H1 (cell line): ENCODE results near the gene PRRX2. TPM values are rescaled to one million over a fixed set of nuclear protein-coding genes. Genes with fewer than 3 reads are reported as not detected.
"Not testable (repeated sequence)": the region's sequence is repeated elsewhere in the genome, so short reads cannot be mapped to it uniquely, and the experiment has no call there.

Experiments used
- CTCF ChIA-PET: fragments of 300-600 bp; sonication (Branson Sonifier 250); formaldehyde crosslinking; loops from one replicate; lab custom pipeline; 2021; ENCODE audit not compliant: partially characterized antibody; lab: Charles Lee
- POLR2A ChIA-PET: fragments of 300-600 bp; sonication (Branson Sonifier 250); formaldehyde crosslinking; loops from one replicate; lab custom pipeline; 2021; ENCODE audit warnings: inconsistent platforms; ENCODE audit not compliant: partially characterized antibody; lab: Charles Lee
- DNase-seq, 2 experiments: peaks; one replicate each; pipeline versions ENCODE4 v3.0.0 to v3.0.0-alpha.2; 2010 to 2022; ENCODE audit warnings: low spot score in 2 of 2, low read depth in 1 of 2, mixed read lengths in 1 of 2
- FAIRE-seq: peaks from 2 replicates; lab custom pipeline; 2011; peaks lifted over from hg19 to GRCh38; lab: Jason Lieb, UNC
- H2AFZ ChIP-seq: 2 replicates; pipeline ENCODE4 v1.8.1; 2012; ENCODE audit warnings: low read length, inconsistent platforms
- H2AK5ac ChIP-seq: 2 replicates; pipeline ENCODE4 v1.6.1; 2013; ENCODE audit warnings: low read depth, low read length
- H2BK120ac ChIP-seq: replicated peaks from 2 replicates; pipeline ENCODE3; 2013; ENCODE audit warnings: low read depth, low read length, inconsistent platforms
- H2BK12ac ChIP-seq: 2 replicates; pipeline ENCODE4 v1.6.1; 2013; ENCODE audit warnings: low read depth, low read length
- H2BK15ac ChIP-seq: 2 replicates; pipeline ENCODE4 v1.6.1; 2013; ENCODE audit warnings: low read length
- H2BK20ac ChIP-seq: 2 replicates; pipeline ENCODE4 v1.6.1; 2013; ENCODE audit warnings: low read length
- H2BK5ac ChIP-seq: 2 replicates; pipeline ENCODE4 v1.6.1; 2013; ENCODE audit warnings: low read depth, low read length
- H3K14ac ChIP-seq: 2 replicates; pipeline ENCODE4 v1.6.1; 2013; ENCODE audit warnings: inconsistent platforms; ENCODE audit not compliant: insufficient read length
- H3K18ac ChIP-seq: 2 replicates; pipeline ENCODE4 v1.6.1; 2013; ENCODE audit warnings: low read length; ENCODE audit errors: extremely low read depth
- H3K23ac ChIP-seq: 2 replicates; pipeline ENCODE4 v1.6.1; 2013; ENCODE audit warnings: inconsistent platforms; ENCODE audit not compliant: insufficient read length
- H3K23me2 ChIP-seq: 2 replicates; pipeline ENCODE4 v1.6.1; 2013; ENCODE audit warnings: low read depth, low read length
- H3K27ac ChIP-seq: 2 replicates; pipeline ENCODE4 v1.6.1; 2011; ENCODE audit warnings: low read depth, low read length, inconsistent platforms
- H3K27me3 ChIP-seq, 4 experiments: replicated peaks in 1 of 4; 1 replicate in 1 of 4; 2 replicates in 3 of 4; pipeline versions ENCODE4 v1.6.1 to v1.8.1; 2011 to 2013; ENCODE audit warnings: low read length in 3 of 4, mild to moderate bottlenecking in 3 of 4, inconsistent platforms in 2 of 4, mixed read lengths in 2 of 4, moderate library complexity in 1 of 4; ENCODE audit not compliant: control insufficient read depth in 3 of 4, insufficient read depth in 3 of 4; ENCODE audit errors: extremely low read depth in 1 of 4
- H3K36me3 ChIP-seq, 4 experiments: 2 replicates each; pipeline versions ENCODE4 v1.6.1 to v1.8.1; 2011 to 2013; ENCODE audit warnings: mild to moderate bottlenecking in 4 of 4, low read length in 3 of 4, moderate library complexity in 2 of 4, control low read depth in 1 of 4, inconsistent platforms in 1 of 4; ENCODE audit not compliant: insufficient read depth in 4 of 4, control insufficient read depth in 2 of 4
- H3K4ac ChIP-seq: replicated peaks from 2 replicates; pipeline ENCODE3; 2013; ENCODE audit warnings: low read length, low read depth, mixed read lengths, inconsistent platforms; ENCODE audit not compliant: insufficient read length
- H3K4me1 ChIP-seq, 4 experiments: replicated peaks in 1 of 4; 1 replicate in 1 of 4; 2 replicates in 3 of 4; pipeline versions ENCODE4 v1.6.1 to v1.8.1; 2011 to 2013; ENCODE audit warnings: low read length in 3 of 4, inconsistent platforms in 2 of 4, mixed read lengths in 1 of 4; ENCODE audit not compliant: insufficient read depth in 4 of 4, control insufficient read depth in 3 of 4
- H3K4me2 ChIP-seq, 2 experiments: 2 replicates each; pipeline versions ENCODE4 v1.6.1 to v1.8.1; 2011 to 2013; ENCODE audit warnings: low read depth in 2 of 2, low read length in 2 of 2, control low read depth in 1 of 2, inconsistent platforms in 1 of 2, mild to moderate bottlenecking in 1 of 2; ENCODE audit not compliant: insufficient read depth in 1 of 2
- H3K4me3 ChIP-seq, 4 experiments: fragments of 200-600, 300-600 bp in 1 of 4; sonication (generic), shearing (Covaris generic), sonication (Bioruptor Twin) in 1 of 4; 2 replicates each; pipeline versions ENCODE4 v1.5.1 to v1.8.1; 2011 to 2016; ENCODE audit warnings: low read length in 4 of 4, low read depth in 3 of 4, control low read depth in 2 of 4, inconsistent platforms in 2 of 4, mild to moderate bottlenecking in 2 of 4, mixed read lengths in 1 of 4, moderate library complexity in 1 of 4; ENCODE audit not compliant: insufficient read depth in 2 of 4; ENCODE audit errors: extremely low read depth in 1 of 4
- H3K56ac ChIP-seq: replicated peaks from 2 replicates; pipeline ENCODE3; 2013; ENCODE audit warnings: low read depth, mild to moderate bottlenecking, mixed read lengths, low read length, inconsistent platforms; ENCODE audit not compliant: insufficient read length
- H3K79me1 ChIP-seq: 2 replicates; pipeline ENCODE4 v1.6.1; 2013; ENCODE audit warnings: low read depth, low read length, control low read depth
- H3K79me2 ChIP-seq, 2 experiments: 2 replicates each; pipeline versions ENCODE4 v1.6.1 to v1.8.1; 2012 to 2013; ENCODE audit warnings: low read length in 2 of 2, mild to moderate bottlenecking in 2 of 2, inconsistent platforms in 1 of 2; ENCODE audit not compliant: insufficient read depth in 2 of 2, control insufficient read depth in 1 of 2
- H3K9ac ChIP-seq, 4 experiments: replicated peaks in 1 of 4; 1 replicate in 1 of 4; 2 replicates in 3 of 4; pipeline versions ENCODE4 v1.6.1 to v1.8.1; 2011 to 2013; ENCODE audit warnings: low read depth in 3 of 4, low read length in 3 of 4, control low read depth in 2 of 4, mild to moderate bottlenecking in 2 of 4, moderate library complexity in 2 of 4, inconsistent platforms in 1 of 4; ENCODE audit errors: extremely low read depth in 1 of 4
- H3K9me3 ChIP-seq, 2 experiments: 2 replicates each; pipeline versions ENCODE4 v1.6.1 to v1.8.1; 2012 to 2013; ENCODE audit warnings: mild to moderate bottlenecking in 2 of 2, moderate library complexity in 2 of 2, control low read depth in 1 of 2, inconsistent platforms in 1 of 2, low read depth in 1 of 2, low read length in 1 of 2, mixed read lengths in 1 of 2; ENCODE audit not compliant: insufficient read depth in 2 of 2
- H4K20me1 ChIP-seq, 2 experiments: replicated peaks in 1 of 2; 2 replicates each; pipeline versions ENCODE3 to v1.8.1; 2011 to 2013; ENCODE audit warnings: inconsistent platforms in 2 of 2, low read length in 2 of 2, mild to moderate bottlenecking in 1 of 2; ENCODE audit not compliant: insufficient read depth in 2 of 2, control insufficient read depth in 1 of 2
- H4K5ac ChIP-seq: 2 replicates; pipeline ENCODE4 v1.6.1; 2013; ENCODE audit warnings: low read length, low read depth, mixed read lengths, inconsistent platforms; ENCODE audit not compliant: insufficient read length
- H4K8ac ChIP-seq: 2 replicates; pipeline ENCODE4 v1.8.0; 2013; ENCODE audit warnings: mild to moderate bottlenecking, moderate library complexity, low read length, inconsistent platforms; ENCODE audit not compliant: insufficient read depth; ENCODE audit errors: extremely low read depth
- H4K91ac ChIP-seq: replicated peaks from 2 replicates; pipeline ENCODE3; 2013; ENCODE audit warnings: low read length, mixed read lengths, inconsistent platforms; ENCODE audit not compliant: insufficient read length
- WGBS, 2 experiments: shearing (Covaris generic) in 1 of 2; methylation state at CpG; one replicate each; pipeline versions ENCODE4 v1.1.6 to v1.1.7; 2013 to 2015; ENCODE audit warnings: low lambda C conversion rate in 2 of 2, mixed read lengths in 2 of 2, inconsistent platforms in 1 of 2, low coverage in 1 of 2, missing lambda C conversion rate in 1 of 2; ENCODE audit not compliant: insufficient replicate concordance in 2 of 2, insufficient coverage in 1 of 2, insufficient read length in 1 of 2; ENCODE audit errors: extremely low coverage in 1 of 2, missing lambda C conversion rate in 1 of 2; 5-methylcytosine and 5-hydroxymethylcytosine counted together
- polyA plus RNA-seq, 7 experiments: library from polyadenylated mRNA; depleted of rRNA in 3 of 7; stranded (reverse) in 5 of 7; unstranded in 2 of 7; fragments of >200 nt in 5 of 7; fragments of 200-250 nt in 2 of 7; gene quantifications; 1 replicate in 5 of 7; 2 replicates in 1 of 7; 4 replicates in 1 of 7; pipeline versions ENCODE4 v1.2.1 to v1.2.3, GENCODE V29; 2011 to 2013; ENCODE audit warnings: missing spikeins in 2 of 7, mixed read lengths in 2 of 7
- total RNA-seq: library from RNA; stranded (reverse); fragmentation: NEBNext Ultra II Directional; extraction: Animal tissue kit (Norgen Biotek cat#: 25700); gene quantifications from 2 replicates; pipeline ENCODE4 v1.2.1, GENCODE V29; 2021

PRRX2 gene
- total and polyA plus RNA-seq, 2 of the 8 experiments (the other 6 are each of a cell fraction or from before 2014, with no cell fraction given), result 5.8 to 9.2 TPM

DNA sequence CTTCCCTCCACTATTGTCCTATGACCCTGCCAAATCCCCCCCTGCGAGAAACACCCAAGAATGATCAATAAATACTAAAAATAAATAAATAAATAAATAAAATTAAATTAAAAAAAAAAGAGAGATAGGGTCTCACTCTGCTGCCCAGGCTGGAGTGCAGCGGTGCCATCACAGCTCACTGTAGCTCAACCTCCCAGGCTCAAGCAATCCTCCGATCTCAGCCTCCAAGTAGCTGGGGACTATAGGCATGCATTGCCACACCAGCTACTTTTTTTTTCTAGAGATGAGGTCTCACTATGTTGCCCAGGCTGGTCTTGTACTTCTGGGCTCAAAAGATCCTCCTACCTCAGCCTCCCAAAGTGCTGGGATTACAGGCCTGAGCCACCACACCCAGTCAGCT is 3.2 kb upstream of the PRRX2 start:
- FAIRE-seq, H2AFZ ChIP-seq, H4K20me1 ChIP-seq, H3K36me3 ChIP-seq, H4K91ac ChIP-seq, H2BK20ac ChIP-seq, H2BK12ac ChIP-seq, H2AK5ac ChIP-seq, DNase-seq, H3K56ac ChIP-seq, POLR2A ChIA-PET, H3K14ac ChIP-seq, H4K8ac ChIP-seq, H4K5ac ChIP-seq, H3K23me2 ChIP-seq, H2BK120ac ChIP-seq, H3K9ac ChIP-seq, H3K4me2 ChIP-seq, H3K23ac ChIP-seq, H2BK15ac ChIP-seq, H3K79me1 ChIP-seq, H3K4me1 ChIP-seq, H3K4ac ChIP-seq, H3K27ac ChIP-seq, H3K18ac ChIP-seq, H3K4me3 ChIP-seq, H3K9me3 ChIP-seq, H2BK5ac ChIP-seq, H3K79me2 ChIP-seq: not testable (repeated sequence)
- H3K27me3 ChIP-seq, result peaks cover 9 to 30% (median 21%) of the 10 kb centered on the region in 4 experiments
- WGBS, 2 experiments, result 81% methylated on average over 3 of the region's 3 CpGs; no CpG with 5 or more reads in 1 of the 2 experiments
- CTCF ChIA-PET, result interaction anchor here (0.6 to 3.8 kb wide), 14 partner anchors 8 to 564 kb away, joined by 3 to 14 read pairs (median 3); partner anchors contain the start of gene ASB6
